Activated CD4-positive, alpha-beta memory T cell treated with anti-CD3 and anti-CD28 coated beads, Interleukin-2, amount 10 ng/mL, durations not matched to agents 7 days and 5 days (primary cell): ENCODE results near the gene ALOX15B. TPM values are rescaled to one million over a fixed set of nuclear protein-coding genes. Genes with fewer than 3 reads are reported as not detected.

ENCODE experiments used
- CTCF ChIA-PET: fragments of 350-600 bp; sonication (Branson Sonifier 250); formaldehyde crosslinking; loops from one replicate; lab custom pipeline; 2021; ENCODE audit warnings: antibody characterized with exemption, inconsistent platforms; lab: Charles Lee
- POLR2A ChIA-PET: fragments of 350-600 bp; sonication (Branson Sonifier 250); formaldehyde crosslinking; loops from one replicate; lab custom pipeline; 2021; ENCODE audit warnings: antibody characterized with exemption; lab: Charles Lee
- DNase-seq: peaks from one replicate; pipeline ENCODE4 v3.0.0-alpha.2; 2020
- H3K27ac Mint-ChIP-seq: one replicate; pipeline ENCODE4 v1.8.0; 2021; ENCODE audit warnings: mild to moderate bottlenecking, mixed read lengths
- H3K27me3 Mint-ChIP-seq: one replicate; pipeline ENCODE4 v1.8.0; 2021; ENCODE audit warnings: mixed read lengths
- H3K36me3 Mint-ChIP-seq: one replicate; pipeline ENCODE4 v1.8.0; 2021; ENCODE audit warnings: low read depth, mixed read lengths
- H3K4me1 Mint-ChIP-seq: one replicate; pipeline ENCODE4 v1.8.0; 2021; ENCODE audit warnings: mixed read lengths
- H3K4me3 Mint-ChIP-seq: one replicate; pipeline ENCODE4 v1.8.0; 2021; ENCODE audit warnings: mild to moderate bottlenecking, mixed read lengths
- H3K9me3 Mint-ChIP-seq: one replicate; pipeline ENCODE4 v1.8.0; 2021; ENCODE audit warnings: mixed read lengths
- total RNA-seq, 2 experiments: library from RNA; stranded (reverse); gene quantifications; one replicate each; pipeline ENCODE4 v1.2.3, GENCODE V29; 2021

The ALOX15B gene
- not detected for total RNA-seq

GRCh38 chr17:8038954-8039610 is at the start of gene ALOX15B:
Gene ALOX15B, plus strand, starts transcription at chr17:8039059. Its CDS starts 97 bp downstream, at chr17:8039156.
- no peaks in the 10 kb centered on the region for H3K9me3 Mint-ChIP-seq
- no peaks in the 10 kb centered on the region for H3K4me1 Mint-ChIP-seq
- no peak for DNase-seq
- CTCF ChIA-PET = no interaction called here
- no peak within 1 kb of the TSS for H3K4me3 Mint-ChIP-seq
- POLR2A ChIA-PET = no interaction called here
- no peak within 1 kb of the TSS for H3K27ac Mint-ChIP-seq
- peaks cover 43% of the 10 kb centered on the region for H3K27me3 Mint-ChIP-seq
- no peaks in the 10 kb centered on the region for H3K36me3 Mint-ChIP-seq

GRCh38 chr17:7989781-7990655 is 48.8 kb upstream of the ALOX15B start:
- POLR2A ChIA-PET = interaction anchor here (0.7 to 8.0 kb wide), 15 partner anchors 10 to 303 kb away, joined by 3 to 54 read pairs (median 3); partner anchors contain the start of genes CNTROB, CYB5D1, NAA38 and RNF227
- H3K4me1 Mint-ChIP-seq = peaks cover 28% of the 10 kb centered on the region
- no peaks in the 10 kb centered on the region for H3K36me3 Mint-ChIP-seq
- peak overlapping the region; percentile 75 for H3K27ac Mint-ChIP-seq
- CTCF ChIA-PET = interaction anchor here (0.7 to 6.7 kb wide), 46 partner anchors 9 to 246 kb away, joined by 3 to 104 read pairs (median 6); partner anchors contain the start of genes CNTROB, GUCY2D, KCNAB3 and NAA38
- peaks cover 10% of the 10 kb centered on the region for H3K27me3 Mint-ChIP-seq
- H3K9me3 Mint-ChIP-seq = no peaks in the 10 kb centered on the region
- peak; percentile 92 for DNase-seq
- H3K4me3 Mint-ChIP-seq = peak overlapping the region; percentile 72

- Mint-ChIP-seq H3K27ac (no peak overlapping the region), H3K27me3 (peaks cover 17% of the 10 kb centered on the region), H3K9me3 (no peaks in the 10 kb centered on the region), H3K4me1 (peaks cover 31% of the 10 kb centered on the region), H3K4me3 (no peak overlapping the region), H3K36me3 (no peaks in the 10 kb centered on the region)
- no peak for DNase-seq
- ChIA-PET CTCF (interaction anchor here (1.0 to 1.6 kb wide), 5 partner anchors 9 to 130 kb away, joined by 3 to 6 read pairs (median 5); partner anchors contain the start of gene GUCY2D), POLR2A (interaction anchor here (1.0 to 8.0 kb wide), 3 partner anchors 60 to 80 kb away, joined by 3 to 54 read pairs (median 3); partner anchors contain the start of genes CNTROB and TRAPPC1)
These were observed 46.3 kb upstream of the ALOX15B start for GRCh38 chr17:7992516-7992915.

- no peaks in the 10 kb centered on the region for H3K9me3 Mint-ChIP-seq
These were observed 45.9 kb upstream of the ALOX15B start for GRCh38 chr17:7992924-7993323.

GRCh38 chr17:7993972-7994589 is 44.8 kb upstream of the ALOX15B start:
- POLR2A ChIA-PET = no interaction called here
- no peak overlapping the region for H3K27ac Mint-ChIP-seq
- peaks cover 22% of the 10 kb centered on the region for H3K27me3 Mint-ChIP-seq
- DNase-seq = no peak
- peaks cover 28% of the 10 kb centered on the region for H3K4me1 Mint-ChIP-seq
- CTCF ChIA-PET = interaction anchor here (1.3 kb wide), 1 partner anchor 8 kb away, joined by 4 read pairs; the partner anchor contains the start of gene GUCY2D
- no peak overlapping the region for H3K4me3 Mint-ChIP-seq
- H3K9me3 Mint-ChIP-seq = no peaks in the 10 kb centered on the region
- no peaks in the 10 kb centered on the region for H3K36me3 Mint-ChIP-seq

More at GRCh38 chr17:7992924-7993323, 45.9 kb upstream of the ALOX15B start:
- H3K36me3 Mint-ChIP-seq = no peaks in the 10 kb centered on the region
- no peak for DNase-seq
- H3K27me3 Mint-ChIP-seq = peaks cover 16% of the 10 kb centered on the region
- CTCF ChIA-PET = interaction anchor here (0.6 to 1.6 kb wide), 7 partner anchors 9 to 136 kb away, joined by 3 to 6 read pairs (median 4); partner anchors contain the start of genes GUCY2D, NAA38 and RNF227
- peaks cover 31% of the 10 kb centered on the region for H3K4me1 Mint-ChIP-seq
- POLR2A ChIA-PET = interaction anchor here (1.0 to 8.0 kb wide), 3 partner anchors 61 to 80 kb away, joined by 3 to 54 read pairs (median 3); partner anchors contain the start of genes CNTROB and TRAPPC1
- H3K4me3 Mint-ChIP-seq = no peak overlapping the region
- no peak overlapping the region for H3K27ac Mint-ChIP-seq

- H3K9me3 Mint-ChIP-seq = no peaks in the 10 kb centered on the region
- ChIA-PET POLR2A (no interaction called here), CTCF (interaction anchor here (1.3 to 1.8 kb wide), 2 partner anchors 65 to 83 kb away, joined by 3 to 10 read pairs; no protein-coding TSS in a partner anchor)
- peaks cover 26% of the 10 kb centered on the region for H3K27me3 Mint-ChIP-seq
- no peak overlapping the region for H3K27ac Mint-ChIP-seq
- peaks cover 15% of the 10 kb centered on the region for H3K4me1 Mint-ChIP-seq
- no peaks in the 10 kb centered on the region for H3K36me3 Mint-ChIP-seq
- no peak overlapping the region for H3K4me3 Mint-ChIP-seq
- no peak for DNase-seq
These were observed 43.1 kb upstream of the ALOX15B start for GRCh38 chr17:7995724-7996123.

- CTCF ChIA-PET = interaction anchor here (0.6 to 1.8 kb wide), 16 partner anchors 8 to 140 kb away, joined by 3 to 11 read pairs (median 3); partner anchors contain the start of genes CNTROB, CYB5D1, NAA38 and RNF227
- Mint-ChIP-seq H3K4me1 (peaks cover 9% of the 10 kb centered on the region), H3K27ac (no peak overlapping the region), H3K4me3 (no peak overlapping the region), H3K36me3 (no peaks in the 10 kb centered on the region), H3K9me3 (no peaks in the 10 kb centered on the region), H3K27me3 (peaks cover 38% of the 10 kb centered on the region)
- POLR2A ChIA-PET = interaction anchor here (0.7 kb wide), 1 partner anchor 57 kb away, joined by 3 read pairs; no protein-coding TSS in a partner anchor
- peak; percentile 54 for DNase-seq
These were observed 41.7 kb upstream of the ALOX15B start for GRCh38 chr17:7997186-7997585.

- CTCF ChIA-PET = interaction anchor here (0.6 to 1.9 kb wide), 12 partner anchors 9 to 1113 kb away, joined by 3 to 14 read pairs (median 4); no protein-coding TSS in a partner anchor
- Mint-ChIP-seq H3K27me3 (peaks cover 46% of the 10 kb centered on the region), H3K4me3 (no peak within 1 kb of the TSS), H3K27ac (no peak within 1 kb of the TSS), H3K4me1 (peaks cover 7% of the 10 kb centered on the region), H3K9me3 (no peaks in the 10 kb centered on the region), H3K36me3 (no peaks in the 10 kb centered on the region)
- no peak for DNase-seq
- POLR2A ChIA-PET = interaction anchor here (1.2 to 1.4 kb wide), 2 partner anchors 9 to 70 kb away, joined by 3 read pairs; partner anchors contain the start of genes CNTROB and TRAPPC1
These were observed 36.7 kb upstream of the ALOX15B start, which contains the start of gene GUCY2D for GRCh38 chr17:8001976-8002720. Gene GUCY2D, plus strand, starts transcription at chr17:8002615. Its CDS starts 433 bp downstream, at chr17:8003048.

- peaks cover 44% of the 10 kb centered on the region for H3K27me3 Mint-ChIP-seq
- ChIA-PET POLR2A (interaction anchor here (1.4 kb wide), 1 partner anchor 8 kb away, joined by 3 read pairs; no protein-coding TSS in a partner anchor), CTCF (interaction anchor here (1.1 to 1.9 kb wide), 6 partner anchors 10 to 169 kb away, joined by 3 to 14 read pairs (median 5); no protein-coding TSS in a partner anchor)
- H3K4me1 Mint-ChIP-seq = peaks cover 5% of the 10 kb centered on the region
- no peak for DNase-seq
- no peak overlapping the region for H3K4me3 Mint-ChIP-seq
- no peak overlapping the region for H3K27ac Mint-ChIP-seq
- H3K9me3 Mint-ChIP-seq = no peaks in the 10 kb centered on the region
- H3K36me3 Mint-ChIP-seq = no peaks in the 10 kb centered on the region
These were observed 35.9 kb upstream of the ALOX15B start for GRCh38 chr17:8002721-8003593.

- peaks cover 41% of the 10 kb centered on the region for H3K27me3 Mint-ChIP-seq
These were observed 35.2 kb upstream of the ALOX15B start for GRCh38 chr17:8003594-8004181.

More at GRCh38 chr17:8003594-8004181, 35.2 kb upstream of the ALOX15B start:
- H3K4me1 Mint-ChIP-seq = peaks cover 5% of the 10 kb centered on the region
- H3K36me3 Mint-ChIP-seq = no peaks in the 10 kb centered on the region
- no peaks in the 10 kb centered on the region for H3K9me3 Mint-ChIP-seq
- ChIA-PET CTCF (interaction anchor here (1.4 kb wide), 1 partner anchor 13 kb away, joined by 3 read pairs; no protein-coding TSS in a partner anchor), POLR2A (no interaction called here)
- DNase-seq = no peak
- H3K4me3 Mint-ChIP-seq = no peak overlapping the region
- H3K27ac Mint-ChIP-seq = no peak overlapping the region
